Panc1 (cell line): ENCODE measurements around the gene RAP1B. TPM values are rescaled to one million over a fixed set of nuclear protein-coding genes. Genes with fewer than 3 reads are reported as not detected.
"Not testable (repeated sequence)": the region's sequence is repeated elsewhere in the genome, so short reads cannot be mapped to it uniquely, and the experiment has no call there.

Source experiments
- ATAC-seq: fragments of 200-7000 bp; cut with Tn5 transposase; 2 replicates; pipeline ENCODE4 v1.9.1; 2020; ENCODE audit warnings: mild to moderate bottlenecking, moderate library complexity
- BruUV-seq: library from RNA; stranded (reverse); fragments of 400-500 nt; replicated peaks from 2 replicates; lab custom pipeline; 2021; lab: Mats Ljungman, UMichigan
- CTCF ChIA-PET: fragments of 300-600 bp; sonication (Branson Sonifier 250); formaldehyde crosslinking; loops from one replicate; lab custom pipeline; 2022; ENCODE audit warnings: antibody characterized with exemption; lab: Charles Lee
- POLR2A ChIA-PET: fragments of 300-600 bp; sonication (Branson Sonifier 250); formaldehyde crosslinking; loops from one replicate; lab custom pipeline; 2022; ENCODE audit warnings: antibody characterized with exemption; lab: Charles Lee
- DNase-seq: peaks from one replicate; pipeline ENCODE4 v3.0.0-alpha.2; 2010; ENCODE audit warnings: low read depth, low spot score
- H3K27ac ChIP-seq: 2 replicates; pipeline ENCODE4 v1.5.1; 2011; ENCODE audit warnings: mild to moderate bottlenecking, low read length, inconsistent platforms
- H3K27me3 ChIP-seq: fragments of 200-500 bp; sonication (Bioruptor generic); 2 replicates; pipeline ENCODE4 v1.6.0; 2014; ENCODE audit warnings: low read length, inconsistent platforms; ENCODE audit not compliant: control insufficient read depth, insufficient read depth
- H3K36me3 ChIP-seq: fragments of 200-500 bp; sonication (Bioruptor generic); 2 replicates; pipeline ENCODE4 v1.5.1; 2014; ENCODE audit warnings: inconsistent platforms, mild to moderate bottlenecking, low read length, moderate library complexity; ENCODE audit not compliant: control insufficient read depth, insufficient read depth
- H3K4me1 ChIP-seq: 2 replicates; pipeline ENCODE4 v1.5.1; 2011; ENCODE audit warnings: inconsistent platforms, mild to moderate bottlenecking, low read length, moderate library complexity; ENCODE audit not compliant: control insufficient read depth, insufficient read depth
- H3K4me3 ChIP-seq, 2 experiments: 2 replicates each; pipeline ENCODE4 v1.5.1; 2011 to 2012; ENCODE audit warnings: low read depth in 2 of 2, low read length in 2 of 2, mild to moderate bottlenecking in 2 of 2, inconsistent platforms in 1 of 2, moderate library complexity in 1 of 2
- H3K9me3 ChIP-seq: fragments of 200-500 bp; sonication (Bioruptor generic); 2 replicates; pipeline ENCODE4 v1.5.1; 2014; ENCODE audit warnings: low read depth, mild to moderate bottlenecking, inconsistent platforms, low read length, moderate library complexity; ENCODE audit not compliant: control insufficient read depth, insufficient read depth
- POLR2AphosphoS5 ChIP-seq: IDR thresholded peaks from 2 replicates; pipeline ENCODE4 v1.6.1; 2012; ENCODE audit warnings: mild to moderate bottlenecking, low read depth, low read length, moderate library complexity
- REST ChIP-seq, 2 experiments: IDR thresholded peaks; 2 replicates each; pipeline ENCODE4 v1.6.1; 2011 to 2012; ENCODE audit warnings: low read depth in 2 of 2, control low read depth in 1 of 2, low read length in 1 of 2, mild to moderate bottlenecking in 1 of 2, moderate library complexity in 1 of 2; ENCODE audit not compliant: insufficient read depth in 1 of 2
- SIN3A ChIP-seq: IDR thresholded peaks from 2 replicates; pipeline ENCODE4 v1.6.1; 2012; ENCODE audit warnings: low read depth, mild to moderate bottlenecking, low read length, moderate library complexity, borderline replicate concordance; ENCODE audit not compliant: insufficient read depth
- TCF7L2 ChIP-seq: IDR thresholded peaks from 2 replicates; pipeline ENCODE4 v1.6.1; 2011; ENCODE audit warnings: mild to moderate bottlenecking, low read depth, low read length, inconsistent platforms
- in situ Hi-C: cut with HindIII; loops from 2 replicates; pipeline ENCODE4 v1.10.0; 2016; ENCODE audit warnings: low sequenced_read_pairs, low pct_unique_long_range_greater_than_20kb
- intact Hi-C: fragments of 100-400 bp; cut with micrococcal nuclease; formaldehyde crosslinking; loops from one replicate; pipeline ENCODE4 v1.10.0; 2022; ENCODE audit not compliant: unreplicated experiment
- total RNA-seq: library from RNA; stranded (reverse); gene quantifications from one replicate; pipeline ENCODE4 v1.2.1, GENCODE V29; 2021; ENCODE audit not compliant: unreplicated experiment
- TF ChIP-seq, protein P1 (sequence below): fragments of 450-650 bp; IDR thresholded peaks from 2 replicates; pipeline ENCODE4 v1.5.1; 2017; ENCODE audit warnings: mild to moderate bottlenecking

RAP1B gene
- total RNA-seq, 1 experiment from 2014 or later = 328 TPM

GRCh38 chr12:68675101-68675842 is 64.6 kb downstream of the RAP1B start:
- intact Hi-C loops = no loop called here
- no peak for ATAC-seq
- Histone ChIP-seq H3K4me1 (peaks cover 6% of the 10 kb centered on the region; the same call in 1 of the 2 replicates), H3K36me3 (no peaks in the 10 kb centered on the region), H3K27ac (no peak overlapping the region), H3K27me3 (no peaks in the 10 kb centered on the region), H3K9me3 (no peaks in the 10 kb centered on the region), H3K4me3 (no peak overlapping the region)
- ChIA-PET CTCF (no interaction called here), POLR2A (no interaction called here)
- in situ Hi-C loops = no loop called here
- TF ChIP-seq POLR2AphosphoS5 (no peak), TCF7L2 (no peak), SIN3A (no peak), REST (IDR thresholded peaks at IDR 0.05; ENCODE audit: insufficient read depth in 1 of 2, low read depth in 2 of 2, low read length in 1 of 2) (no peak)
- TF ChIP-seq, protein P1, sequence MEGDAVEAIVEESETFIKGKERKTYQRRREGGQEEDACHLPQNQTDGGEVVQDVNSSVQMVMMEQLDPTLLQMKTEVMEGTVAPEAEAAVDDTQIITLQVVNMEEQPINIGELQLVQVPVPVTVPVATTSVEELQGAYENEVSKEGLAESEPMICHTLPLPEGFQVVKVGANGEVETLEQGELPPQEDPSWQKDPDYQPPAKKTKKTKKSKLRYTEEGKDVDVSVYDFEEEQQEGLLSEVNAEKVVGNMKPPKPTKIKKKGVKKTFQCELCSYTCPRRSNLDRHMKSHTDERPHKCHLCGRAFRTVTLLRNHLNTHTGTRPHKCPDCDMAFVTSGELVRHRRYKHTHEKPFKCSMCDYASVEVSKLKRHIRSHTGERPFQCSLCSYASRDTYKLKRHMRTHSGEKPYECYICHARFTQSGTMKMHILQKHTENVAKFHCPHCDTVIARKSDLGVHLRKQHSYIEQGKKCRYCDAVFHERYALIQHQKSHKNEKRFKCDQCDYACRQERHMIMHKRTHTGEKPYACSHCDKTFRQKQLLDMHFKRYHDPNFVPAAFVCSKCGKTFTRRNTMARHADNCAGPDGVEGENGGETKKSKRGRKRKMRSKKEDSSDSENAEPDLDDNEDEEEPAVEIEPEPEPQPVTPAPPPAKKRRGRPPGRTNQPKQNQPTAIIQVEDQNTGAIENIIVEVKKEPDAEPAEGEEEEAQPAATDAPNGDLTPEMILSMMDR = no peak
- DNase-seq = no peak
- BruUV-seq = no TSS peak

DNA sequence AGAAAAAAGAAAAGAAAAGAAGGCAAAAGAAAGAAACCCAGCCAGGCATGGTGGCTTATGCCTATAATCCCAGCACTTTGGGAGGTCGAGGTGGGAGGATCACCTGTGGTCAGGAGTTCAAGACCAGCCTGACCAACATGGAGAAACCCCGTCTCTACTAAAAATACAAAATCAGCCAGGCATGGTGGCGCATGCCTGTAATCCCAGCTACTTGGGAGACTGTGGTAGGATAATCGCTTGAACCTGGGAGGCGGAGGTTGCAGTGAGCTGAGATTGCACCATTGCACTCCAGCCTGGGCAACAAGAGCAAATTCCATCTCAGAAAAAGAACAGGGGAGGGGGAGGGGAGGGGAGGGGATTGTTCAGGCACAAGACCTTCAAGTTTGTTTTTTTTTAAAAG is 66.2 kb downstream of the RAP1B start:
- ATAC-seq, POLR2A ChIA-PET, CTCF ChIA-PET: not testable (repeated sequence)

GRCh38 chr12:68686262-68686594 is 75.5 kb downstream of the RAP1B start:
- Histone ChIP-seq H3K27me3 (no peaks in the 10 kb centered on the region), H3K27ac (peak overlapping the region; percentile 98), H3K9me3 (no peaks in the 10 kb centered on the region), H3K4me1 (peaks cover 21% of the 10 kb centered on the region), H3K36me3 (peaks cover 13% of the 10 kb centered on the region; the same call in 1 of the 2 replicates), H3K4me3 (peak overlapping the region; percentile 87 to 95)
- DNase-seq = no peak
- ChIA-PET CTCF (no interaction called here), POLR2A (interaction anchor here (0.6 kb wide), 1 partner anchor 8 kb away, joined by 5 read pairs; no protein-coding TSS in a partner anchor)
- TF ChIP-seq SIN3A (no peak), POLR2AphosphoS5 (no peak), REST (IDR thresholded peaks at IDR 0.05; ENCODE audit: insufficient read depth in 1 of 2, low read depth in 2 of 2, low read length in 1 of 2) (no peak), TCF7L2 (no peak)
- TF ChIP-seq, protein P1 = no peak
- ATAC-seq = no peak
- in situ Hi-C loops = no loop called here
- BruUV-seq = TSS peak; percentile 95
- intact Hi-C loops = no loop called here

More for the DNA sequence above, 66.2 kb downstream of the RAP1B start:
- in situ Hi-C loops, BruUV-seq, DNase-seq, H3K9me3 ChIP-seq, H3K36me3 ChIP-seq, H3K27ac ChIP-seq, H3K4me3 ChIP-seq, intact Hi-C loops, H3K4me1 ChIP-seq, H3K27me3 ChIP-seq: not testable (repeated sequence)
